CD4-positive, alpha-beta T cell treated with Interleukin-1 beta for 1 hour (primary cell): ENCODE results near the gene FUT8.

Experiments used
- DNase-seq, 2 donors: peaks; one replicate each; pipeline ENCODE4 v3.0.0-alpha.2; 2020 to 2022

FUT8 gene

DNA sequence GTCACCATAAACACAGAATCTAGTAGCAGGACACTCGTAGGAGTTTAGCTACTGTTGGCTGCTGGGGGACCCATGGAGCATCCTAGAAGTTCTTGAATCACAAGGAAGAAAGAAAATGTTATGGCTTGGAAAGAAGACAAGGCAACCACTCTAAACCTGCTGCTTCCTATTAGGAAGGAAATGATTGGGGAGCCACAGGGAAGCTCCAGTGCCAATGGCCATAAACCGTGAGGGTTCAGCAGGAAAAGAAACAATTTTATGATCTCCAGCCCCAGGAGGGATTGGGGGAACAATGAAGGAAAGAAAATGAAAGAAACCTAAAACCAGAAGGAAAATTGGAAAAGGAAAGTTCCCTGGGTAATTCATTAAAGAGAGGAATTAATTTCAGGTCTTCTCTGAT lies 372.0 kb downstream of the FUT8 start:
- DNase-seq, result no peak

DNA sequence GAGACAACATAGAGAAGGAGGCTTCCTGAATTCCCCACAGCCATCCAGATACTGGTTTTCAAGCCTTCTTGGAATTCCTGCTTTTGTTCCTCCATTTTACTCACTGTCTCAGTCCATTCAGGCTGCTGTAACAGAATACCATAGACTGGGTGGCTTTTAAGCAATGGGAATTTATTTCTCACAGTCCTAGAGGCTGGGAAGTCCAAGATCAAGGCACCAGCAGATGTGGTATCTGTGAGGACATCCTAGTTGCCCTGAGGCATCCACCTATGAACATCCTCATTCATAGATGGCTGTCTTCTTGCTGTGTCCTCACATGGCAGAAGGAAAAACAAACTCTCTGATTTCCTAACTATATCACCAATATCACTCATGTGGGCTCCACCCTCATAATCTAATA lies 374.9 kb downstream of the FUT8 start:
- no peak for DNase-seq

DNA sequence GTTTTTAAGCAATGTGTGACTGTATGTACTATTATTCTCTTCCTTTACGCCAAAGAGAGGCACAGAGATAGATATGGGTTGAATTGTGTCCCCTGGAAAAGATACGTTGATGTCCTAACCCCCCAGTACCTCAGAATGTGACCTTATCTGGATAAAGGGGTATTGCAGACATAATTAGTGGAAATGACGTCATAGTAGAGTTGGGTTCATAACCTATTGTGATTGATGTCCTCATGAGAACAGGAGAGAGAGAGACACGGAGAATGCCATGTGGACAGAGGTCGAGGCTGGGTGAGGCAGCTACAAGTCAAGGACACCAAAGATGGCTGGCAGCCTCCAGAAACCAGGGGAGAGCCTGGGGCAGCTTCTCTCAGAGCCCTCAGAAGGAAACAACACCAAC lies 376.3 kb downstream of the FUT8 start:
- no peak for DNase-seq

DNA sequence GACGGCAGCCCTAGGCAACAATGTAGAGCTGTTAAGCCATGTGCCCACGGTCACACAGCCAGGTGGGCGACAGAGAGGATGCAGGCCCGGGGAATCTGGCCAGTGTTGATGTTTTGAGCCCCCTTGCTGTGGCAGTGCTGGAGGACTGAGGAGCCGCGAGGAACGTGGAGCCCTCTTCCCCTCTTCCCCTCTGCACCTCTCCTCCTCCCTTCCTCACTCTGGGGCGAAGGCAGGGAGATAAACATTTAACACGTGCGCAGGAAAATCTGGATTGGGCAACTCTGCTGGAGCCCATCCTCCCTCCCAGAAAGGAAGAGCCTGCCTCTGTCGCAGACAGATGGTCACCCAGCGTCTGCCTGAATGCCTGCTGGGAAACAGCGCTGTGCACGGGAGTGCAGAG lies 376.8 kb downstream of the FUT8 start:
- DNase-seq, result no peak

DNA sequence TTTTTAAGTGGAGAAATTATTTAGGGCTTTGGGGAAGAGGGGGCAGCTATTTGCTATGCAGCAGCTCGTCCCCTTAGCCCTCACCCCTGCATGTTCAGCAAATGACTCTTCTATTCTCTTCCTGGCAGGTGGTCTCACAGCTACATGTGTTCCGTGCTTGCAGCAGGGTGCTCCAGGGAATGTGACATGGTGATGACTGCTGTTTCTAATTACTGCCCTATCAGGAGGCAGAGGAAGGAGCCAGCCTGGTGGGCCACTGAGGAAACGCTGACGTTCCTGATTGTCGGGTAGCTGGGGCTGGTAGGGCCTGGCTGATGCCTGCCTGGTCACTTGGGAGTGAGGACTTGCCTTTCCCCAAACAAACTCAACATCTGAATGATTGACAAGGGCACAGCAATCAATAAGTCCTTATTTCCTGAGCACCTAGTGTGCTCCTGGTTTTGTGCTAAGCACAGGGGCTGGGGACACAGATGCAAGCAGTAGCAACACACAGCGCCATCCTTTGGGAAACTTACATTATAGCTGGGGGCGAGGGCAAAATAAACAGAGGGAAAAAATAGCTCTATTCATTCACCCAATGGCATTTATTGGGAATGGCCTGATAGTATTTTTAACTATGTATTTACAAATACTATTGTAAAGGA lies 377.8 kb downstream of the FUT8 start:
- DNase-seq, result no peak

DNA sequence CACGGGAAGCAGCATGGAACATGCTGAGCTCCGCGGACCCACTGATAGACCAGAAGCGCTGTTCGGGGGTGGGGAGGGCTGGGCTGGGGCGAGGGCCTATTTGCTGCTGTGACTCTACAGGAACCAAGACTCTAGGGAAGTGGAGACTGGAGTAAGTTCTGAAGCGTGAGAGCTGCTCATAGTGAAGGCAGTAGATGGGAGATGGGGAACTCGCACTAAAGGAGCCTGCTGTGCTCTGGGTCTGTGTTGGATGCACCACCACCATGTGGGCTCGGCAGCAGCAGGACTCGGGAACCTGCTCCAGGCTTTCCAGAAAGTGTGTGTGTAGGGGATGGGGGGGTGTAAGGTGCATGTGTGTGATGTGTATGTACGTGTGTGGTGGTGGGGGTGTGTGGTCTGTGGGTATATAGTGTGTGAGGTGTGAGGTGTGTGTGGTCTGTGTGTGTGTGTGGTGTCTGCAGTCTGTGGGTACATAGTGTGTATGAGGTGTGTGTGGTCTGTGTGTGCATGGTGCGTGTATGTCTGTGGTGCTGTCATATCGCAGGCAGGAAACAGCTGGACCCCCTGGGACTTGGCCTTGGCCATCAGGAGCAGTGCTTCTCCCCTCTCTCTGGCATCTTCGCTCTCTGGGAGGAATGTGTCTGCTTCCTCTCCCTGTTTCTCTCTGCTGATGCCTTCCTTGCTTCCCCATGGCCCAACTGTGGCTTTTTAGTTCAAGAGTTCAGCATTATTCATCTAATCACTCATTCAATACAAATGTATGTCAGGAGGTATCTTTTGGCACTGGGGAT lies 378.9 kb downstream of the FUT8 start:
- DNase-seq, result peak; percentile 26 to 27

DNA sequence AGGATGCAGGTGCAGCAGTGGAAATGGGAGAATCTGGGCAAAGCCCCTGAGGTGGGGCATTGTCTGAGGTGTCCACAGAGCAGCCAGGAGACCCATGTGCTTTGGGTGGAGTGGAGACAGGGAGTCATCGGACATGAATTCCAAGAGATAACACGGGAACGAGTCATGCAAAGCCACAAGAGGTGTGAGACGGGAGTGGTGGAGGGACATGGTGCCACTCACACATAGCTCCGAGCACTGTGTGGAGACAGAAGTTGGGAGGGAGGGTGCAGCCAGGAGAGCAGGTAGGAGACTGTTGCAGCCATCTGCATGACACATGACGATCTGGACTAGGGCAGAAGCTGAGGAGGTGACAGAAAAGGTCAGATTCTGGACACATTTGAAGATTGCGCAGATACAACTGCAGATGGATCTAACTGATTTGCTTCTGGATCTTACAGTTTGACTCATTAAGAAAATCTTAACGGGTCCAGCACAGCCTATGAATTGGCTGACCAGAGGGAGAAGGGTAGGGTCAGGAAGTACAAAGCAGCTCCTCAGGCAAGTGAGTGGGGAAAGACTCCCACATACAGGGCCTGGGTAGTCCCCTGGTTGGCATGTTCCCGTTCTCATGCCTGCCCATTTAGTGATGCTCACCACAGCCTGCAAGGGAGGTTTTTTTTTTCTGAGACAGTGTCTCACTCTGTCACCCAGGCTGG lies 379.8 kb downstream of the FUT8 start:
- DNase-seq, result no peak
